Dendritic cell treated with granulocyte-macrophage colony-stimulating factor and Interleukin-4, amounts not matched to agents 40 ng/mL and 50 ng/mL, for 4 days (primary cell): ENCODE results near the gene ZNG1B.
A peak's percentile ranks its signal among the peaks of the same experiment; 100 is the strongest.
"Not testable (repeated sequence)": the region's sequence is repeated elsewhere in the genome, so short reads cannot be mapped to it uniquely, and the experiment has no call there.

Source experiments
- H3K27ac Mint-ChIP-seq: one replicate; pipeline ENCODE4 v1.8.0; 2022; ENCODE audit warnings: mild to moderate bottlenecking, mixed read lengths
- H3K27me3 Mint-ChIP-seq: one replicate; pipeline ENCODE4 v1.8.0; 2022; ENCODE audit warnings: mild to moderate bottlenecking, mixed read lengths
- H3K36me3 Mint-ChIP-seq: one replicate; pipeline ENCODE4 v1.8.0; 2022; ENCODE audit warnings: low read depth, mixed read lengths
- H3K4me1 Mint-ChIP-seq: one replicate; pipeline ENCODE4 v1.8.0; 2022; ENCODE audit warnings: low read depth, mixed read lengths
- H3K4me3 Mint-ChIP-seq: one replicate; pipeline ENCODE4 v1.8.0; 2022; ENCODE audit warnings: mild to moderate bottlenecking, moderate library complexity, mixed read lengths
- H3K9me3 Mint-ChIP-seq: one replicate; pipeline ENCODE4 v1.8.0; 2022; ENCODE audit warnings: mixed read lengths
- intact Hi-C: fragments of 100-400 bp; cut with micrococcal nuclease; formaldehyde crosslinking; loops from one replicate; pipeline ENCODE4 v1.15.0; 2022

ZNG1B gene

GRCh38 chr2:113499019-113499885 is 61.8 kb downstream of the ZNG1B start:
- H3K27me3 Mint-ChIP-seq, result peaks cover 61% of the 10 kb centered on the region
- H3K9me3 Mint-ChIP-seq, intact Hi-C loops, H3K27ac Mint-ChIP-seq: not testable (repeated sequence)
- peaks cover 41% of the 10 kb centered on the region for H3K4me1 Mint-ChIP-seq
- peak overlapping the region; percentile 20 for H3K4me3 Mint-ChIP-seq
- H3K36me3 Mint-ChIP-seq, result peaks cover 18% of the 10 kb centered on the region

- H3K36me3 Mint-ChIP-seq, result peaks cover 18% of the 10 kb centered on the region
- H3K4me1 Mint-ChIP-seq, result peaks cover 41% of the 10 kb centered on the region
- intact Hi-C loops, H3K9me3 Mint-ChIP-seq, H3K27ac Mint-ChIP-seq: not testable (repeated sequence)
- peaks cover 63% of the 10 kb centered on the region for H3K27me3 Mint-ChIP-seq
- peak overlapping the region; percentile 40 for H3K4me3 Mint-ChIP-seq
These were observed 62.6 kb downstream of the ZNG1B start for GRCh38 chr2:113499886-113500722.

- H3K36me3 Mint-ChIP-seq, result peaks cover 18% of the 10 kb centered on the region
- H3K9me3 Mint-ChIP-seq, H3K27ac Mint-ChIP-seq, H3K4me3 Mint-ChIP-seq, intact Hi-C loops: not testable (repeated sequence)
- H3K27me3 Mint-ChIP-seq, result peaks cover 63% of the 10 kb centered on the region
- peaks cover 41% of the 10 kb centered on the region for H3K4me1 Mint-ChIP-seq
These were observed 63.2 kb downstream of the ZNG1B start for GRCh38 chr2:113500723-113501038.

- intact Hi-C loops, H3K9me3 Mint-ChIP-seq: not testable (repeated sequence)
- H3K36me3 Mint-ChIP-seq, result peaks cover 11% of the 10 kb centered on the region
- H3K4me1 Mint-ChIP-seq, result peaks cover 41% of the 10 kb centered on the region
- peak overlapping the region; percentile 74 for H3K4me3 Mint-ChIP-seq
- peak overlapping the region; percentile 63 for H3K27ac Mint-ChIP-seq
- H3K27me3 Mint-ChIP-seq, result peaks cover 61% of the 10 kb centered on the region
These were observed 65.0 kb downstream of the ZNG1B start for GRCh38 chr2:113502216-113503093.

- Mint-ChIP-seq H3K36me3 (peaks cover 11% of the 10 kb centered on the region), H3K27ac (peak overlapping the region; percentile 63), H3K4me3 (peak overlapping the region; percentile 74), H3K4me1 (peaks cover 41% of the 10 kb centered on the region), H3K27me3 (peaks cover 61% of the 10 kb centered on the region)
- H3K9me3 Mint-ChIP-seq, intact Hi-C loops: not testable (repeated sequence)
These were observed 65.9 kb downstream of the ZNG1B start for GRCh38 chr2:113503094-113504042.

- peaks cover 11% of the 10 kb centered on the region for H3K36me3 Mint-ChIP-seq
- H3K27ac Mint-ChIP-seq, H3K9me3 Mint-ChIP-seq, intact Hi-C loops: not testable (repeated sequence)
- peaks cover 37% of the 10 kb centered on the region for H3K4me1 Mint-ChIP-seq
- H3K4me3 Mint-ChIP-seq, result peak overlapping the region; percentile 74
- H3K27me3 Mint-ChIP-seq, result peaks cover 58% of the 10 kb centered on the region
These were observed 66.6 kb downstream of the ZNG1B start for GRCh38 chr2:113504081-113504480.

- H3K27ac Mint-ChIP-seq, intact Hi-C loops: not testable (repeated sequence)
These were observed 70.1 kb downstream of the ZNG1B start for GRCh38 chr2:113507394-113508140.

GRCh38 chr2:113508187-113508586 is 70.7 kb downstream of the ZNG1B start:
- H3K27ac Mint-ChIP-seq, H3K36me3 Mint-ChIP-seq, H3K4me1 Mint-ChIP-seq, H3K4me3 Mint-ChIP-seq, H3K9me3 Mint-ChIP-seq, intact Hi-C loops: not testable (repeated sequence)
- H3K27me3 Mint-ChIP-seq, result peaks cover 37% of the 10 kb centered on the region

More at GRCh38 chr2:113507394-113508140, 70.1 kb downstream of the ZNG1B start:
- not testable (repeated sequence) for H3K4me3 Mint-ChIP-seq, H3K9me3 Mint-ChIP-seq
- H3K4me1 Mint-ChIP-seq, result peaks cover 11% of the 10 kb centered on the region
- H3K27me3 Mint-ChIP-seq, result peaks cover 44% of the 10 kb centered on the region
- H3K36me3 Mint-ChIP-seq, result peaks cover 11% of the 10 kb centered on the region

GRCh38 chr2:113510913-113511312 is 73.4 kb downstream of the ZNG1B start:
- H3K4me1 Mint-ChIP-seq, H3K9me3 Mint-ChIP-seq, H3K27ac Mint-ChIP-seq, intact Hi-C loops, H3K36me3 Mint-ChIP-seq, H3K4me3 Mint-ChIP-seq: not testable (repeated sequence)
- H3K27me3 Mint-ChIP-seq, result peaks cover 31% of the 10 kb centered on the region

GRCh38 chr2:113511859-113512258 is 74.4 kb downstream of the ZNG1B start:
- H3K4me3 Mint-ChIP-seq, intact Hi-C loops, H3K27ac Mint-ChIP-seq, H3K9me3 Mint-ChIP-seq, H3K4me1 Mint-ChIP-seq, H3K36me3 Mint-ChIP-seq: not testable (repeated sequence)
- peaks cover 31% of the 10 kb centered on the region for H3K27me3 Mint-ChIP-seq

- H3K36me3 Mint-ChIP-seq, H3K9me3 Mint-ChIP-seq, intact Hi-C loops, H3K27ac Mint-ChIP-seq, H3K4me3 Mint-ChIP-seq, H3K4me1 Mint-ChIP-seq: not testable (repeated sequence)
- H3K27me3 Mint-ChIP-seq, result peaks cover 12% of the 10 kb centered on the region
These were observed 78.0 kb downstream of the ZNG1B start for GRCh38 chr2:113515457-113515856.

- H3K4me3 Mint-ChIP-seq, intact Hi-C loops, H3K36me3 Mint-ChIP-seq, H3K9me3 Mint-ChIP-seq, H3K27ac Mint-ChIP-seq, H3K4me1 Mint-ChIP-seq: not testable (repeated sequence)
- peaks cover 13% of the 10 kb centered on the region for H3K27me3 Mint-ChIP-seq
These were observed 78.5 kb downstream of the ZNG1B start for GRCh38 chr2:113515995-113516394.
